Measurements from ENCODE around the gene FN1. TPM values are rescaled to one million over a fixed set of nuclear protein-coding genes. Genes with fewer than 3 reads are reported as not detected.

The FN1 gene
- total RNA-seq, 1 donor from 2014 or later, result 30,644 TPM

DNA sequence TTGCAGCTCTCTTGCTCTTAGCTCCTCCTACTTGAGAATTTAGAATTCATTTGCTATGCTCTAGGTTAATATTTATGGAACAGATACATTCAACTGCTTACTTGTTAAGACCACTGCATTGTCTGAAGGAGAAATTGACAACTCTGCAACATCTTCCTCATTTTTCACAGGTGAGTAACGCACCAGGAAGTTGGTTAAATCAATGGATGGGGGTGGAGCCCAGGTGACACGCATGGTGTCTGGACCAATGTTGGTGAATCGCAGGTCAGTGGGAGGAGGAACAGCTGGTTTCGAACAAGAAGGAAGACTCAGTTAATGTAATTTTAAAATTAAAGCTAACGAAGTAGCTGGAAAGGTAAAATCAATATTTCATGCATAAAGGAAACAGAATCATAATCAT, 44.3 kb downstream of the FN1 start:
- no peak for DNase-seq (ENCODE audit: low spot score)
- TF ChIP-seq, protein P1, sequence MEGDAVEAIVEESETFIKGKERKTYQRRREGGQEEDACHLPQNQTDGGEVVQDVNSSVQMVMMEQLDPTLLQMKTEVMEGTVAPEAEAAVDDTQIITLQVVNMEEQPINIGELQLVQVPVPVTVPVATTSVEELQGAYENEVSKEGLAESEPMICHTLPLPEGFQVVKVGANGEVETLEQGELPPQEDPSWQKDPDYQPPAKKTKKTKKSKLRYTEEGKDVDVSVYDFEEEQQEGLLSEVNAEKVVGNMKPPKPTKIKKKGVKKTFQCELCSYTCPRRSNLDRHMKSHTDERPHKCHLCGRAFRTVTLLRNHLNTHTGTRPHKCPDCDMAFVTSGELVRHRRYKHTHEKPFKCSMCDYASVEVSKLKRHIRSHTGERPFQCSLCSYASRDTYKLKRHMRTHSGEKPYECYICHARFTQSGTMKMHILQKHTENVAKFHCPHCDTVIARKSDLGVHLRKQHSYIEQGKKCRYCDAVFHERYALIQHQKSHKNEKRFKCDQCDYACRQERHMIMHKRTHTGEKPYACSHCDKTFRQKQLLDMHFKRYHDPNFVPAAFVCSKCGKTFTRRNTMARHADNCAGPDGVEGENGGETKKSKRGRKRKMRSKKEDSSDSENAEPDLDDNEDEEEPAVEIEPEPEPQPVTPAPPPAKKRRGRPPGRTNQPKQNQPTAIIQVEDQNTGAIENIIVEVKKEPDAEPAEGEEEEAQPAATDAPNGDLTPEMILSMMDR (IDR thresholded peaks at IDR 0.05), result no peak
- peaks cover 76% of the 10 kb centered on the region for H3K36me3 Mint-ChIP-seq (ENCODE audit: low read depth)
- H3K9me3 Mint-ChIP-seq (ENCODE audit: low read depth), result no peaks in the 10 kb centered on the region
- H3K27ac Mint-ChIP-seq (ENCODE audit: unreplicated experiment), result peak overlapping the region; percentile 93
- H3K4me3 Mint-ChIP-seq (ENCODE audit: unreplicated experiment), result peak overlapping the region; percentile 45
- H3K27me3 Mint-ChIP-seq (ENCODE audit: low read depth), result no peaks in the 10 kb centered on the region
- H3K4me1 Mint-ChIP-seq (ENCODE audit: low read depth), result peaks cover 79% of the 10 kb centered on the region

DNA sequence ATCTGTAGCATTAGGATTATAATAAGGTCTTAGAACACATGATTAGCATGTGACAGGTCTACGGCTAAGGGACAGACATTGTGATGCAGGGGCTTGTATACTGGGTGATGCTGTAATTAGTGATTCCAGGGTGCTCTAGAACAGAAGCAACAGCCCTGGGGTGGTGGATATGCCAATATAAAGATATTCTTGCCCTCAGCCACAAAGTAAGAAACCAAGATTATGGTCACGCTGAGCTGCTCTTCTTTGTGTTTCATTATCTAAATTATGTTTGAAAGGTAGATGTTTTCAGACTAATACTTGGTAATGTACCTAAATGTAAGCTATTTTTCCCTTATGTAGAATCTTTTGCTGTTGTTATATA, 45.3 kb downstream of the FN1 start:
- Mint-ChIP-seq H3K4me3 (ENCODE audit: unreplicated experiment) (no peak overlapping the region), H3K27ac (ENCODE audit: unreplicated experiment) (peak overlapping the region; percentile 93), H3K9me3 (ENCODE audit: low read depth) (no peaks in the 10 kb centered on the region), H3K36me3 (ENCODE audit: low read depth) (peaks cover 78% of the 10 kb centered on the region), H3K4me1 (ENCODE audit: low read depth) (peaks cover 78% of the 10 kb centered on the region), H3K27me3 (ENCODE audit: low read depth) (no peaks in the 10 kb centered on the region)
- DNase-seq (ENCODE audit: low spot score), result no peak
- TF ChIP-seq, protein P1 (IDR thresholded peaks at IDR 0.05), result no peak

DNA sequence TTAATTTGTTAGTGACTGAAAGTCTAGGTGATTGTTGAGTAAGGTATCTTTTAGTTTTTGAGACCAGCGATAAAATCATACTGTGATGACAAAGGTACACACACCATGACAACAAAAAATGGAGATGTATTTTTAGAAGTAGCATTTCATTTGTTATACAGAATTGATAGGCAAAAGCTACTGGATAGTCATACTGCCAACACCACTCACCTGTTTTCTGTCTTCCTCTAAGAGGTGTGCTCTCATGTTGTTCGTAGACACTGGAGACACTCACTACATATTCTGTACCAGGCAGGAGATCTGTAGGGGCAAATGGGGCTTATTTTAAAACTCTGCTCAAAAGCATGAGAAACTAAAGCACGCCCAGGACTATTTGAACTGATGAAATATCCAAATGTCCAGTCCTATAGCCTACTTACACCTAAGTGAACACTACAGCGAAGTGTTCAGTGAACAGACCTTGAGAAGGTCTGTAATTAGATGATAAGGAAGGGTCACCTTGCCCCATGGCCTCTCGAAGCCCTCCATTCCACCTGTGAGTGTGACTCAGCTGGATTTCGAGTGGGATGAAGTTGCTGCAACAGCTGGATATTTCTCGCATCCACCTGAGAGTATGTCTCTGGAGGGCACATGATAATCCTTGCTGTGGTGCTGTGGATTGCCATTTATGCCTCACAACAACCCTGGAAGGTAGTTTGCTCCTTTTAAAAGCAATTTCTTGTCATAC, 47.7 kb downstream of the FN1 start:
- TF ChIP-seq, protein P1 (IDR thresholded peaks at IDR 0.05), result no peak
- Mint-ChIP-seq H3K4me1 (ENCODE audit: low read depth) (peaks cover 76% of the 10 kb centered on the region), H3K27ac (ENCODE audit: unreplicated experiment) (peak overlapping the region; percentile 93), H3K27me3 (ENCODE audit: low read depth) (no peaks in the 10 kb centered on the region), H3K36me3 (ENCODE audit: low read depth) (peaks cover 82% of the 10 kb centered on the region), H3K4me3 (ENCODE audit: unreplicated experiment) (no peak overlapping the region), H3K9me3 (ENCODE audit: low read depth) (no peaks in the 10 kb centered on the region)
- no peak for DNase-seq (ENCODE audit: low spot score)

DNA sequence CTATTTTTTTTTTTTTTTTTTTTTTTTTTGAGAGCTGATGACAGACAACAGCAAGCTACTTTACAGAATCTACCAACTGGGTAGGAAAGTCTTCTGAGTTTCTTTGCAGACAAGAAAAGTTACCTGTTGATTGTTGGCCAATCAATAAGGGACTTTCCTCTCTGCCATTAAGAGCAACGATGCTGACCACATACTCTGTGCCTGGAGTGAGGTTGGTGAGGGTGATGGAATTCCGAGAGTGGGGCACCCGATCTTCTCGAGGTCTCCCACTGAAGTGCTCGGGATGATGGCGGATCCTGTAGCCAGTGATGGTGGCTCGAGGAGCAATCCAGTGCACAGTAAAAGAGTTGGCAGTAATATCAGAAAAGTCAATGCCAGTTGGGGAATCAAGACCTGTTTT, 49.3 kb downstream of the FN1 start:
- Mint-ChIP-seq H3K27ac (ENCODE audit: unreplicated experiment) (peak overlapping the region; percentile 93), H3K4me3 (ENCODE audit: unreplicated experiment) (no peak overlapping the region), H3K36me3 (ENCODE audit: low read depth) (peaks cover 84% of the 10 kb centered on the region), H3K27me3 (ENCODE audit: low read depth) (no peaks in the 10 kb centered on the region), H3K9me3 (ENCODE audit: low read depth) (no peaks in the 10 kb centered on the region), H3K4me1 (ENCODE audit: low read depth) (peaks cover 78% of the 10 kb centered on the region)
- no peak for DNase-seq (ENCODE audit: low spot score)
- TF ChIP-seq, protein P1 (IDR thresholded peaks at IDR 0.05), result no peak

DNA sequence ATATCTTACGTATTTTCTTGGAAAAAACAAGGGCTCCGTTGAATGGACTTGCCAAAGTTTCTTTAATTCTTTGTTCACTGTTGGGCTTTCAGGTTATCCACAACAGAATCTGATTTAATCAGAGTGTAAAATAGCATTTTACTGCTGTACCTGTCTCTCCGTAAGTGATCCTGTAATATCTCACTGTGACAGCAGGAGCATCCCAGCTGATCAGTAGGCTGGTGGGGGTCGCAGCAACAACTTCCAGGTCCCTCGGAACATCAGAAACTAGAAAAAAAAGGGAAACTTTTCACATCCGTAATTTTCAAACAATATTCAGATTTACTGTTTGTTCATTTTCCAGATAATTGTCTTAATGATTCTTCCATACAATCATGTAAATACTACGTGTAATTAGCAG, 51.2 kb downstream of the FN1 start:
- Mint-ChIP-seq H3K4me3 (ENCODE audit: unreplicated experiment) (peak overlapping the region; percentile 12), H3K27me3 (ENCODE audit: low read depth) (no peaks in the 10 kb centered on the region), H3K36me3 (ENCODE audit: low read depth) (peaks cover 81% of the 10 kb centered on the region), H3K4me1 (ENCODE audit: low read depth) (peaks cover 75% of the 10 kb centered on the region), H3K27ac (ENCODE audit: unreplicated experiment) (peak overlapping the region; percentile 93), H3K9me3 (ENCODE audit: low read depth) (no peaks in the 10 kb centered on the region)
- TF ChIP-seq, protein P1 (IDR thresholded peaks at IDR 0.05), result no peak
- no peak for DNase-seq (ENCODE audit: low spot score)

Data from chondrocyte (in vitro differentiated cells).